Testis (tissue), 3 donors: ENCODE results near the gene SLC39A3. TPM values are rescaled to one million over a fixed set of nuclear protein-coding genes. Genes with fewer than 3 reads are reported as not detected.

Source experiments
- DNase-seq: peaks from one replicate; pipeline ENCODE4 v3.0.0-alpha.2; 2019
- H3K27ac ChIP-seq, 2 donors: fragments of 200-600 bp; sonication (generic); one replicate each; pipeline ENCODE4 v1.5.1; 2019
- H3K27me3 ChIP-seq: fragments of 200-600 bp; sonication (generic); one replicate; pipeline ENCODE4 v1.5.1; 2019
- H3K36me3 ChIP-seq: fragments of 200-600 bp; sonication (generic); one replicate; pipeline ENCODE4 v1.5.1; 2017; ENCODE audit warnings: low read depth; ENCODE audit errors: missing control alignments
- H3K4me1 ChIP-seq: fragments of 200-600 bp; sonication (generic); one replicate; pipeline ENCODE4 v1.5.1; 2019
- H3K4me3 ChIP-seq, 2 donors: fragments of 200-600 bp; sonication (generic); one replicate each; pipeline ENCODE4 v1.5.1; 2017 to 2019
- H3K9me3 ChIP-seq: fragments of 200-600 bp; sonication (generic); one replicate; pipeline ENCODE4 v1.5.1; 2017
- CTCF ChIP-seq, 3 experiments: fragments of 450-650 bp in 2 of 3; fragments of 200-600 bp in 1 of 3; sonication (generic) in 1 of 3; IDR thresholded peaks; one replicate each; pipeline ENCODE4 v1.5.1; 2016 to 2019; ENCODE audit warnings: antibody characterized with exemption in 3 of 3, mild to moderate bottlenecking in 2 of 3, moderate library complexity in 1 of 3
- POLR2A ChIP-seq: fragments of 450-650 bp; IDR thresholded peaks from one replicate; pipeline ENCODE4 v1.6.1; 2017; ENCODE audit warnings: antibody characterized with exemption, mild to moderate bottlenecking, moderate library complexity
- WGBS, 2 donors: methylation state at CpG; one replicate each; pipeline ENCODE4 v1.1.5; 2018; 5-methylcytosine and 5-hydroxymethylcytosine counted together
- intact Hi-C: fragments of 100-400 bp; cut with DNase I; formaldehyde crosslinking; loops from one replicate; pipeline ENCODE4 v1.15.1; 2023; ENCODE audit warnings: low total_unique reads
- polyA plus RNA-seq: library from polyadenylated mRNA; stranded (reverse); fragments of 350-450 nt; fragmentation: Illumina TruSeq; extraction: RNeasy Lipid Tissue Mini Kit (QIAGEN cat#74804); gene quantifications from one replicate; pipeline ENCODE4 v1.2.3, GENCODE V29; 2014; ENCODE audit warnings: low read depth, low replicate concordance; ENCODE audit not compliant: insufficient read depth
- total RNA-seq, 2 donors: library from RNA; depleted of rRNA; stranded (reverse); fragments of >200 nt; gene quantifications; one replicate each; pipeline ENCODE4 v1.2.3, GENCODE V29; 2016

The SLC39A3 gene
- total and polyA plus RNA-seq, 3 donors from 2014 or later = 126 to 198 (median 160) TPM

GRCh38 chr19:2723345-2723715 lies 16.5 kb downstream of the SLC39A3 start:
- Histone ChIP-seq H3K4me1 (peaks cover 36% of the 10 kb centered on the region), H3K27ac (peak overlapping the region; percentile 74 to 82), H3K9me3 (no peaks in the 10 kb centered on the region), H3K36me3 (no peaks in the 10 kb centered on the region), H3K27me3 (no peaks in the 10 kb centered on the region), H3K4me3 (no peak overlapping the region)
- no peak for DNase-seq
- no peak for TF ChIP-seq CTCF (IDR thresholded peaks at IDR 0.05)
- no peak for TF ChIP-seq POLR2A
- intact Hi-C loops = no loop called here
- WGBS, 2 donors = 46 to 75% methylated on average over 5 to 11 of the region's 13 CpGs

- Histone ChIP-seq H3K4me1 (peaks cover 36% of the 10 kb centered on the region), H3K4me3 (no peak overlapping the region), H3K36me3 (no peaks in the 10 kb centered on the region), H3K9me3 (no peaks in the 10 kb centered on the region), H3K27me3 (no peaks in the 10 kb centered on the region), H3K27ac (peak overlapping the region; percentile 74 to 82)
- intact Hi-C loops = no loop called here
- peak; percentile 91 for DNase-seq
- TF ChIP-seq POLR2A (no peak), CTCF (IDR thresholded peaks at IDR 0.05) (no peak)
- 31 to 57% methylated on average over 10 to 28 of the region's 28 CpGs for WGBS, 2 donors
Observed at GRCh38 chr19:2722541-2723344, 17.1 kb downstream of the SLC39A3 start.

GRCh38 chr19:2721570-2722540 lies 18.0 kb downstream of the SLC39A3 start:
- H3K36me3 ChIP-seq = no peaks in the 10 kb centered on the region
- H3K27ac ChIP-seq = peak overlapping the region; percentile 74 to 82
- TF ChIP-seq CTCF (IDR thresholded peaks at IDR 0.05) (no peak), POLR2A (no peak)
- DNase-seq = no peak
- intact Hi-C loops = no loop called here
- H3K27me3 ChIP-seq = no peaks in the 10 kb centered on the region
- H3K9me3 ChIP-seq = no peaks in the 10 kb centered on the region
- WGBS, 2 donors = 35 to 53% methylated on average over 20 to 38 of the region's 39 CpGs
- H3K4me1 ChIP-seq = peaks cover 36% of the 10 kb centered on the region
- H3K4me3 ChIP-seq = peak overlapping the region in 1 of 2 donors; percentile 44

GRCh38 chr19:2720777-2721569 lies 18.8 kb downstream of the SLC39A3 start, which contains the start of gene DIRAS1:
Gene DIRAS1, minus strand, starts transcription at chr19:2721372. Its CDS starts 3,566 bp downstream, at chr19:2717806.
- WGBS, 2 donors = 0 to 1% methylated on average over 9 to 57 of the region's 100 CpGs
- H3K27ac ChIP-seq = peak within 1 kb of the TSS; percentile 48 to 82
- H3K27me3 ChIP-seq = no peaks in the 10 kb centered on the region
- H3K9me3 ChIP-seq = no peaks in the 10 kb centered on the region
- no peaks in the 10 kb centered on the region for H3K36me3 ChIP-seq
- no peak for TF ChIP-seq POLR2A
- TF ChIP-seq CTCF (IDR thresholded peaks at IDR 0.05) = no peak
- DNase-seq = no peak
- H3K4me1 ChIP-seq = peaks cover 36% of the 10 kb centered on the region
- intact Hi-C loops = no loop called here
- peak within 1 kb of the TSS; percentile 42 to 65 for H3K4me3 ChIP-seq
